Stomach (tissue), 9 donors: ENCODE data around the gene BMP7. TPM values are rescaled to one million over a fixed set of nuclear protein-coding genes. Genes with fewer than 3 reads are reported as not detected.

Experiments
- DNase-seq, 2 donors: peaks; one replicate each; pipeline versions ENCODE4 v3.0.0 to v3.0.0-alpha.2; 2013 to 2019
- H3K27ac ChIP-seq, 5 donors: fragments of 200-600 bp in 4 of 5; sonication (generic) in 4 of 5; one replicate each; pipeline ENCODE4 v1.5.1; 2013 to 2019; ENCODE audit warnings: mild to moderate bottlenecking in 1 of 5, moderate library complexity in 1 of 5
- H3K27me3 ChIP-seq, 3 donors: fragments of 200-600 bp; sonication (generic); one replicate each; pipeline ENCODE4 v1.5.1; 2017 to 2019; ENCODE audit warnings: mixed run types in 1 of 3
- H3K36me3 ChIP-seq, 4 donors: fragments of 200-600 bp; sonication (generic); 1 replicate in 3 of 4; 2 replicates in 1 of 4; pipeline ENCODE4 v1.5.1; 2016 to 2019
- H3K4me1 ChIP-seq, 4 donors: fragments of 200-600 bp; sonication (generic); one replicate each; pipeline ENCODE4 v1.5.1; 2016 to 2019
- H3K4me3 ChIP-seq, 4 donors: fragments of 200-600 bp; sonication (generic) in 3 of 4; one replicate each; pipeline ENCODE4 v1.5.1; 2016 to 2019; ENCODE audit warnings: mild to moderate bottlenecking in 1 of 4
- H3K9me3 ChIP-seq, 4 donors: fragments of 200-600 bp; sonication (generic); one replicate each; pipeline ENCODE4 v1.5.1; 2016 to 2019
- EP300 ChIP-seq: sonication (generic); formaldehyde crosslinking; IDR thresholded peaks from one replicate; pipeline ENCODE4 v1.6.1; 2017; ENCODE audit warnings: antibody characterized with exemption
- POLR2A ChIP-seq, 4 donors: fragments of 450-650 bp; IDR thresholded peaks; one replicate each; pipeline ENCODE4 v1.6.1; 2016; ENCODE audit warnings: antibody characterized with exemption in 4 of 4, control low read depth in 2 of 4, mild to moderate bottlenecking in 1 of 4, moderate library complexity in 1 of 4
- POLR2AphosphoS5 ChIP-seq, 3 donors: sonication (generic); formaldehyde crosslinking; IDR thresholded peaks; one replicate each; pipeline ENCODE4 v1.6.1; 2016; ENCODE audit warnings: antibody characterized with exemption in 3 of 3
- WGBS, 5 donors: extraction: QIAGEN DNeasy Blood & Tissue Kit in 3 of 5; methylation state at CpG; one replicate each; pipeline versions ENCODE4 v1.1.5 to v1.1.7; 2013 to 2018; 5-methylcytosine and 5-hydroxymethylcytosine counted together
- intact Hi-C: fragments of 100-400 bp; cut with DNase I; formaldehyde crosslinking; loops from one replicate; pipeline ENCODE4 v1.15.1; 2023; ENCODE audit warnings: low total_unique reads
- polyA plus RNA-seq, 3 donors: library from polyadenylated mRNA; stranded (reverse); fragments of 200-250 nt; gene quantifications; one replicate each; pipeline ENCODE4 v1.2.3, GENCODE V29; 2013
- total RNA-seq, 5 donors: library from RNA; depleted of rRNA; stranded (reverse); fragments of >200 nt; gene quantifications; one replicate each; pipeline versions ENCODE4 v1.1.0 to v1.2.3, GENCODE V29; 2014 to 2016
- TF ChIP-seq, protein P1 (sequence below), 7 experiments: fragments of 450-650 bp in 4 of 7; fragments of 200-600 bp in 3 of 7; sonication (generic) in 3 of 7; IDR thresholded peaks; one replicate each; pipeline ENCODE4 v1.5.1; 2016 to 2019; ENCODE audit warnings: antibody characterized with exemption in 7 of 7, control low read depth in 2 of 7, mild to moderate bottlenecking in 1 of 7
- donor health status: healthy with polysubstance abuse.
- donor health status: Bipolar disorder and iron deficiency.
- donor health status: healthy.

The BMP7 gene
- total and polyA plus RNA-seq, 8 donors = under 0.01 to 11.0 (median 2.4) TPM

DNA sequence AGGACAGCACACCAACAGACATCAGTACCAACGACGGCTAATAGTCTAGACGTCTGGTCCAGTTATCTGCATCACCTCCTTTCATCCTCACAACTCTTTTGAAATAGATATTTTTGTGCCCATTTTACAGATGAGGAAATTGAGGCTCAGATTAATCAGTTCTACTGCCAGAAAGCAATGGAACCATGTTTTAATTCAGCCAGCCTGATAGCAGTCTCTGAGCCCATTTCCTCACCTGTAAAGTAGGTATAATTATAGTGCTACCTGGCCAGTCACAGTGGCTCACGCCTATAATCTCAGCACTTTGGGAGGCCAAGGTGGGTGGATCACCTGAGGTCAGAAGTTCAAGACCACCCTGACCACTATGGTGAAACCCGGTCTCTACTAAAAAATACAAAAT lies 9.8 kb upstream of the BMP7 start:
- no peak overlapping the region for H3K4me3 ChIP-seq
- no peaks in the 10 kb centered on the region for H3K9me3 ChIP-seq
- intact Hi-C loops = no loop called here
- no peak overlapping the region for H3K27ac ChIP-seq
- 83 to 90% (median 90%) methylated on average over 5 of the region's 5 CpGs for WGBS, 5 donors
- no peak for TF ChIP-seq POLR2A (IDR thresholded peaks at IDR 0.05)
- H3K36me3 ChIP-seq = no peaks in the 10 kb centered on the region
- H3K27me3 ChIP-seq = peaks cover 0 to 51% (median 0%) of the 10 kb centered on the region in 3 donors
- DNase-seq = no peak
- no peaks in the 10 kb centered on the region for H3K4me1 ChIP-seq

DNA sequence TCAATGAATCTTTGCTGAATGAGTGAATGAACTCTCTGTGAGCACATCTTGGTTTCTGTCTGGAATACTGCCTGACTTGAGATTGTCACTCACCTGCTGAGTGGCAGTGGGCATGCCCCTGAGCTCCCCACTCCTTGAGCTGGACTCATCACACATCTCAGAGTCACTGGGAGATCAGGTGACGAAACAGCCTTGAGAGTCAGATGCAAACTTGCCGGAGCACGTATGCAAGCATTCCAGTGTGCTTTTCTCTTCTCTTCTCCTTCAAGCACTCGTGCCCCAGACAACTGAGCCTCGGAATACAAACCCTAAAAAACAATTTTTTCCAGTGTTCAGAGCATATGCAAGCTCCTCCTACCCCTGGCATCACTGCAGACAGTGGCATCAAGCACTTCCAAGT lies 9.4 kb upstream of the BMP7 start:
- WGBS, 5 donors = 73 to 89% (median 74%) methylated on average over 5 of the region's 5 CpGs
- Histone ChIP-seq H3K27ac (no peak overlapping the region), H3K4me1 (no peaks in the 10 kb centered on the region), H3K9me3 (no peaks in the 10 kb centered on the region), H3K36me3 (no peaks in the 10 kb centered on the region), H3K27me3 (peaks cover 0 to 49% (median 0%) of the 10 kb centered on the region in 3 donors), H3K4me3 (no peak overlapping the region)
- intact Hi-C loops = no loop called here
- no peak for DNase-seq
- TF ChIP-seq, protein P1, sequence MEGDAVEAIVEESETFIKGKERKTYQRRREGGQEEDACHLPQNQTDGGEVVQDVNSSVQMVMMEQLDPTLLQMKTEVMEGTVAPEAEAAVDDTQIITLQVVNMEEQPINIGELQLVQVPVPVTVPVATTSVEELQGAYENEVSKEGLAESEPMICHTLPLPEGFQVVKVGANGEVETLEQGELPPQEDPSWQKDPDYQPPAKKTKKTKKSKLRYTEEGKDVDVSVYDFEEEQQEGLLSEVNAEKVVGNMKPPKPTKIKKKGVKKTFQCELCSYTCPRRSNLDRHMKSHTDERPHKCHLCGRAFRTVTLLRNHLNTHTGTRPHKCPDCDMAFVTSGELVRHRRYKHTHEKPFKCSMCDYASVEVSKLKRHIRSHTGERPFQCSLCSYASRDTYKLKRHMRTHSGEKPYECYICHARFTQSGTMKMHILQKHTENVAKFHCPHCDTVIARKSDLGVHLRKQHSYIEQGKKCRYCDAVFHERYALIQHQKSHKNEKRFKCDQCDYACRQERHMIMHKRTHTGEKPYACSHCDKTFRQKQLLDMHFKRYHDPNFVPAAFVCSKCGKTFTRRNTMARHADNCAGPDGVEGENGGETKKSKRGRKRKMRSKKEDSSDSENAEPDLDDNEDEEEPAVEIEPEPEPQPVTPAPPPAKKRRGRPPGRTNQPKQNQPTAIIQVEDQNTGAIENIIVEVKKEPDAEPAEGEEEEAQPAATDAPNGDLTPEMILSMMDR (IDR thresholded peaks at IDR 0.05) = no peak
- TF ChIP-seq EP300 = no peak
- TF ChIP-seq POLR2AphosphoS5 (IDR thresholded peaks at IDR 0.05) = no peak
- no peak for TF ChIP-seq POLR2A (IDR thresholded peaks at IDR 0.05)

DNA sequence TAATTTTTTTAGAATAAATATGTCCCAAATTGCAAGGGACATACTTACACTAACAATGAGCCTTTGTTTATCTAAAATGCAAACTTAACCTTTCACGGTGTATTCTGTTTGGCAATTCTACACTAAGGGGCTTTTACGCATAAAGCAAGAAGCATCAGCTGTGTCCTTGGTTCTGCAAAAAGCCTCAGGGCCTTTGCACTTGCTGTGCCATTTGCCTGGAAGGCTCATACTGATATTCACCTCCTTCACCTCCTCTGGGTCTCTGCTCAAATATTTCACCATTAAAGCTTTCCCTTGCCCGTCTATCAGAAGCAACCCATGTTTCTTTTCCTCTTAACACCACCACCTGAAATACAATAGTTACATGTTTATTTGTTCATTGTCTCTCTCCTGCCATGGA lies 8.9 kb upstream of the BMP7 start:
- 76 to 87% (median 83%) methylated on average over 3 of the region's 3 CpGs for WGBS, 5 donors
- TF ChIP-seq EP300 (no peak), POLR2A (IDR thresholded peaks at IDR 0.05) (no peak), POLR2AphosphoS5 (IDR thresholded peaks at IDR 0.05) (no peak)
- TF ChIP-seq, protein P1 (IDR thresholded peaks at IDR 0.05) = no peak

DNA sequence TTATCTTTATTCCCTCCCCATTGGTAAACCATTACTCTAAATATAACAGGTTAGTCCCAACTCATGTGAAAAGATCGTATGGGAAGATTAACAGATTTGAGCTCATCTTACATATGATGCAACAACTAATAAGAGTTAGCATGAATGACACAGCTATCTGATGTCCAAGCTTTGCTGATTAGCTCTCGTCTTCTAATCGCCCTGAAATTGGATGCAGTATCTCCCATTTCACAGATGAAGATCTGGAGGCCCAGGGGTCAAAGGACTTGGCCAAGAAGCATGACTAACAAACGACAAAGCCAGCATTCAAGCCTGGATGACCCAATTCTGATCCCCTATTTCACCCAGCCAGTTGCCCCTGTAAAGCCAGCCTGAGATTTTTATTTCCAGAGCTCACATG lies 8.4 kb upstream of the BMP7 start:
- intact Hi-C loops = no loop called here
- no peak overlapping the region for H3K27ac ChIP-seq
- H3K4me1 ChIP-seq = no peaks in the 10 kb centered on the region
- no peak for TF ChIP-seq POLR2AphosphoS5 (IDR thresholded peaks at IDR 0.05)
- no peak for TF ChIP-seq EP300
- TF ChIP-seq, protein P1 (IDR thresholded peaks at IDR 0.05) = no peak
- no peak for TF ChIP-seq POLR2A (IDR thresholded peaks at IDR 0.05)
- no peak for DNase-seq
- 71 to 81% (median 77%) methylated on average over 4 of the region's 4 CpGs for WGBS, 5 donors
- no peaks in the 10 kb centered on the region for H3K36me3 ChIP-seq
- H3K4me3 ChIP-seq = no peak overlapping the region
- H3K27me3 ChIP-seq = peaks cover 0 to 39% (median 0%) of the 10 kb centered on the region in 3 donors
- H3K9me3 ChIP-seq = no peaks in the 10 kb centered on the region

More for the DNA sequence above, 8.9 kb upstream of the BMP7 start:
- intact Hi-C loops = no loop called here
- Histone ChIP-seq H3K27ac (no peak overlapping the region), H3K36me3 (no peaks in the 10 kb centered on the region), H3K4me1 (no peaks in the 10 kb centered on the region), H3K9me3 (no peaks in the 10 kb centered on the region), H3K27me3 (peaks cover 0 to 44% (median 0%) of the 10 kb centered on the region in 3 donors), H3K4me3 (no peak overlapping the region)
- no peak for DNase-seq

DNA sequence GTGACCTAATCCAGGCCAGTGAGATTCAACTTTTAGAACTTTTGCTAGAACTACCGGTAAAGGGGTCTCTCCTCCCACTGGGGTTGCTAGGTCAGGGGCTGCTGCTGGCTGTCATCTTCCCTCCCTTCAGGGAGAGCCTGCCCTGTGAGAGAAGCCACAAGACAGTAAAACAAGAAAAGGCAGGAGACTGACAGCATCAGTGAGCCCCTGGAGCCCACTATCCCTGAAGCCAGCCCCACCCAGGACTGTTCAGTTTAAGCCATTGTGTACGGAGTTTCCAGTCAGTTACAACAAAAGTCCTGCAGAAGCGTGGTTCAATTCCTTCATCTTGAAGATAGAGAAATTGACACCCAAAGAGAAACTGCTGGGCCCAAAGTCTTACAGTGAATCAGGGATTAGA lies 7.9 kb upstream of the BMP7 start:
- 84 to 94% (median 86%) methylated on average over 3 of the region's 3 CpGs for WGBS, 5 donors
- no peaks in the 10 kb centered on the region for H3K36me3 ChIP-seq

More for the DNA sequence above, 7.9 kb upstream of the BMP7 start:
- TF ChIP-seq EP300 (no peak), POLR2AphosphoS5 (IDR thresholded peaks at IDR 0.05) (no peak), POLR2A (IDR thresholded peaks at IDR 0.05) (no peak)
- TF ChIP-seq, protein P1 (IDR thresholded peaks at IDR 0.05) = no peak
- DNase-seq = no peak
- intact Hi-C loops = no loop called here
- no peaks in the 10 kb centered on the region for H3K9me3 ChIP-seq
- H3K27ac ChIP-seq = no peak overlapping the region
- H3K4me3 ChIP-seq = no peak overlapping the region
- H3K27me3 ChIP-seq = peaks cover 0 to 39% (median 0%) of the 10 kb centered on the region in 3 donors
- no peaks in the 10 kb centered on the region for H3K4me1 ChIP-seq
